GM19023 (cell line): ENCODE data around the gene TRIM62.
"Not testable (repeated sequence)": the region's sequence is repeated elsewhere in the genome, so short reads cannot be mapped to it uniquely, and the experiment has no call there.

Experiments
- ATAC-seq: cut with Tn5 transposase; IDR thresholded peaks from one replicate; pipeline ENCODE4 v1.9.1; 2021; ENCODE audit warnings: mild to moderate bottlenecking, moderate library complexity; ENCODE audit not compliant: unreplicated experiment

TRIM62 gene

GRCh38 chr1:33117440-33118085 lies 64.3 kb downstream of the TRIM62 start:
- ATAC-seq = no peak

- no peak for ATAC-seq
Observed at GRCh38 chr1:33111965-33112364, 69.9 kb downstream of the TRIM62 start.

- no peak for ATAC-seq
Observed at GRCh38 chr1:33110477-33110876, 71.4 kb downstream of the TRIM62 start.

- ATAC-seq = not testable (repeated sequence)
Observed at GRCh38 chr1:33100119-33100415, 81.8 kb downstream of the TRIM62 start.

GRCh38 chr1:33099290-33100118 lies 82.3 kb downstream of the TRIM62 start:
- peak; percentile 57 for ATAC-seq

- ATAC-seq = no peak
Observed at GRCh38 chr1:33098371-33098770, 83.5 kb downstream of the TRIM62 start.

- no peak for ATAC-seq
Observed at GRCh38 chr1:33097762-33098161, 84.1 kb downstream of the TRIM62 start.

- no peak for ATAC-seq
Observed at GRCh38 chr1:33097137-33097611, 84.7 kb downstream of the TRIM62 start.

GRCh38 chr1:33096363-33097005 lies 85.4 kb downstream of the TRIM62 start:
- ATAC-seq = no peak
